Duodenal mucosa (tissue), 2 donors: ENCODE measurements around the gene C1QTNF5.
A peak's percentile ranks its signal among the peaks of the same experiment; 100 is the strongest.

Experiments
- H3K27ac ChIP-seq: one replicate; pipeline ENCODE4 v1.7.0; 2013; ENCODE audit warnings: low read depth, low read length
- H3K27me3 ChIP-seq, 2 donors: one replicate each; pipeline ENCODE4 v1.7.0; 2013; ENCODE audit warnings: low read length in 2 of 2, control low read depth in 1 of 2; ENCODE audit not compliant: insufficient read depth in 2 of 2, control insufficient read depth in 1 of 2
- H3K36me3 ChIP-seq, 2 donors: one replicate each; pipeline ENCODE4 v1.7.0; 2013; ENCODE audit warnings: low read length in 2 of 2, control low read depth in 1 of 2; ENCODE audit not compliant: insufficient read depth in 2 of 2, control insufficient read depth in 1 of 2
- H3K4me1 ChIP-seq, 2 donors: one replicate each; pipeline ENCODE4 v1.7.0; 2013; ENCODE audit warnings: low read length in 2 of 2, control low read depth in 1 of 2; ENCODE audit not compliant: insufficient read depth in 2 of 2, control insufficient read depth in 1 of 2
- H3K4me3 ChIP-seq, 2 donors: one replicate each; pipeline ENCODE4 v1.7.0; 2013; ENCODE audit warnings: low read length in 2 of 2, low read depth in 1 of 2
- H3K9ac ChIP-seq, 2 donors: one replicate each; pipeline ENCODE4 v1.7.0; 2013; ENCODE audit warnings: low read length in 2 of 2, low read depth in 1 of 2
- H3K9me3 ChIP-seq, 2 donors: one replicate each; pipeline ENCODE4 v1.7.0; 2013; ENCODE audit warnings: low read length in 2 of 2, control low read depth in 1 of 2; ENCODE audit not compliant: control insufficient read depth in 1 of 2

Gene C1QTNF5

GRCh38 chr11:119307974-119308373 lies 32.7 kb downstream of the C1QTNF5 start:
- Histone ChIP-seq H3K4me3 (no peak overlapping the region), H3K9me3 (no peaks in the 10 kb centered on the region), H3K27me3 (no peaks in the 10 kb centered on the region), H3K4me1 (no peaks in the 10 kb centered on the region), H3K36me3 (peaks cover 19 to 24% of the 10 kb centered on the region in 2 donors), H3K27ac (no peak overlapping the region), H3K9ac (peak overlapping the region in 1 of 2 donors; percentile 43)

GRCh38 chr11:119307219-119307618 lies 33.5 kb downstream of the C1QTNF5 start:
- H3K27me3 ChIP-seq, result no peaks in the 10 kb centered on the region
- H3K9ac ChIP-seq, result no peak overlapping the region
- peaks cover 21 to 24% of the 10 kb centered on the region in 2 donors for H3K36me3 ChIP-seq
- no peak overlapping the region for H3K4me3 ChIP-seq
- H3K9me3 ChIP-seq, result no peaks in the 10 kb centered on the region
- H3K27ac ChIP-seq, result no peak overlapping the region
- no peaks in the 10 kb centered on the region for H3K4me1 ChIP-seq

- no peaks in the 10 kb centered on the region for H3K27me3 ChIP-seq
- no peak overlapping the region for H3K4me3 ChIP-seq
- H3K9me3 ChIP-seq, result no peaks in the 10 kb centered on the region
- H3K27ac ChIP-seq, result peak overlapping the region; percentile 35
- H3K9ac ChIP-seq, result no peak overlapping the region
- H3K4me1 ChIP-seq, result no peaks in the 10 kb centered on the region
- H3K36me3 ChIP-seq, result peaks cover 22 to 31% of the 10 kb centered on the region in 2 donors
Measured at GRCh38 chr11:119306373-119306890, 34.3 kb downstream of the C1QTNF5 start.

GRCh38 chr11:119305556-119306372 lies 34.9 kb downstream of the C1QTNF5 start:
- Histone ChIP-seq H3K27ac (no peak overlapping the region), H3K4me3 (no peak overlapping the region), H3K36me3 (peaks cover 26 to 38% of the 10 kb centered on the region in 2 donors), H3K9me3 (no peaks in the 10 kb centered on the region), H3K27me3 (no peaks in the 10 kb centered on the region), H3K9ac (no peak overlapping the region), H3K4me1 (no peaks in the 10 kb centered on the region)

GRCh38 chr11:119303227-119303718 lies 37.4 kb downstream of the C1QTNF5 start:
- Histone ChIP-seq H3K9ac (no peak overlapping the region), H3K4me1 (no peaks in the 10 kb centered on the region), H3K27me3 (no peaks in the 10 kb centered on the region), H3K36me3 (peaks cover 51 to 60% of the 10 kb centered on the region in 2 donors), H3K4me3 (no peak overlapping the region), H3K9me3 (no peaks in the 10 kb centered on the region), H3K27ac (no peak overlapping the region)

- Histone ChIP-seq H3K36me3 (peaks cover 58 to 68% of the 10 kb centered on the region in 2 donors), H3K9ac (no peak overlapping the region), H3K27me3 (no peaks in the 10 kb centered on the region), H3K4me3 (no peak overlapping the region), H3K9me3 (no peaks in the 10 kb centered on the region), H3K4me1 (no peaks in the 10 kb centered on the region), H3K27ac (no peak overlapping the region)
Measured at GRCh38 chr11:119300198-119300964, 40.3 kb downstream of the C1QTNF5 start.

GRCh38 chr11:119299416-119299815 lies 41.3 kb downstream of the C1QTNF5 start:
- Histone ChIP-seq H3K27me3 (no peaks in the 10 kb centered on the region), H3K4me1 (no peaks in the 10 kb centered on the region), H3K36me3 (peaks cover 54 to 68% of the 10 kb centered on the region in 2 donors), H3K4me3 (no peak overlapping the region), H3K27ac (no peak overlapping the region), H3K9ac (no peak overlapping the region), H3K9me3 (no peaks in the 10 kb centered on the region)

GRCh38 chr11:119298726-119299125 lies 42.0 kb downstream of the C1QTNF5 start:
- Histone ChIP-seq H3K9ac (no peak overlapping the region), H3K9me3 (no peaks in the 10 kb centered on the region), H3K36me3 (peaks cover 50 to 63% of the 10 kb centered on the region in 2 donors), H3K27ac (no peak overlapping the region), H3K27me3 (no peaks in the 10 kb centered on the region), H3K4me3 (no peak overlapping the region), H3K4me1 (no peaks in the 10 kb centered on the region)

GRCh38 chr11:119297938-119298337 lies 42.7 kb downstream of the C1QTNF5 start:
- Histone ChIP-seq H3K4me3 (no peak overlapping the region), H3K9me3 (no peaks in the 10 kb centered on the region), H3K36me3 (peaks cover 43 to 58% of the 10 kb centered on the region in 2 donors), H3K4me1 (no peaks in the 10 kb centered on the region), H3K9ac (no peak overlapping the region), H3K27ac (no peak overlapping the region), H3K27me3 (no peaks in the 10 kb centered on the region)

- H3K27me3 ChIP-seq, result no peaks in the 10 kb centered on the region
- H3K36me3 ChIP-seq, result peaks cover 32 to 51% of the 10 kb centered on the region in 2 donors
- H3K9ac ChIP-seq, result no peak overlapping the region
- H3K4me3 ChIP-seq, result no peak overlapping the region
- peaks cover 0 to 6% of the 10 kb centered on the region in 2 donors for H3K9me3 ChIP-seq
- H3K27ac ChIP-seq, result no peak overlapping the region
- no peaks in the 10 kb centered on the region for H3K4me1 ChIP-seq
Measured at GRCh38 chr11:119295178-119295577, 45.5 kb downstream of the C1QTNF5 start.
